Endothelial cell of umbilical vein (primary cell): ENCODE results near the gene LHFPL2. TPM values are rescaled to one million over a fixed set of nuclear protein-coding genes. Genes with fewer than 3 reads are reported as not detected.

Source experiments
- BruUV-seq: library from RNA; stranded (reverse); fragments of 400-500 nt; replicated peaks from 2 replicates; lab custom pipeline; 2021; lab: Mats Ljungman, UMichigan
- CTCF ChIA-PET: fragments of 300-600, 350-600 bp; sonication (Branson Sonifier 250); formaldehyde crosslinking; loops from one replicate; lab custom pipeline; 2021; ENCODE audit warnings: antibody characterized with exemption, inconsistent platforms; lab: Charles Lee
- POLR2A ChIA-PET: fragments of 300-600, 350-600 bp; sonication (Branson Sonifier 250); formaldehyde crosslinking; loops from one replicate; lab custom pipeline; 2021; ENCODE audit warnings: antibody characterized with exemption, inconsistent platforms; lab: Charles Lee
- DNase-seq: peaks from one replicate; pipeline ENCODE4 v3.0.0-alpha.2; 2011; ENCODE audit warnings: low read depth, low spot score
- FAIRE-seq: peaks from 2 replicates; lab custom pipeline; 2011; peaks lifted over from hg19 to GRCh38; lab: Jason Lieb, UNC
- H2AFZ ChIP-seq: 2 replicates; pipeline ENCODE4 v1.6.0; 2012; ENCODE audit warnings: low read depth, low read length, control low read depth, inconsistent platforms
- H3K27ac ChIP-seq: 2 replicates; pipeline ENCODE4 v1.5.1; 2011; ENCODE audit warnings: low read depth, mild to moderate bottlenecking, control low read depth, low read length, moderate library complexity; ENCODE audit not compliant: insufficient read depth
- H3K27me3 ChIP-seq, 2 experiments: 2 replicates each; pipeline versions ENCODE4 v1.6.0 to v1.6.1; 2011; ENCODE audit warnings: low read length in 2 of 2, mixed read lengths in 1 of 2; ENCODE audit not compliant: control insufficient read depth in 2 of 2, insufficient read depth in 2 of 2
- H3K36me3 ChIP-seq, 2 experiments: 2 replicates in 1 of 2; 3 replicates in 1 of 2; pipeline ENCODE4 v1.5.1; 2011; ENCODE audit warnings: low read length in 2 of 2, mild to moderate bottlenecking in 1 of 2, moderate library complexity in 1 of 2; ENCODE audit not compliant: control insufficient read depth in 2 of 2, insufficient read depth in 2 of 2; ENCODE audit errors: extremely low read depth in 1 of 2
- H3K4me1 ChIP-seq: 3 replicates; pipeline ENCODE4 v1.5.1; 2011; ENCODE audit warnings: mild to moderate bottlenecking, low read length; ENCODE audit not compliant: control insufficient read depth, insufficient read depth; ENCODE audit errors: extremely low read depth
- H3K4me2 ChIP-seq: 2 replicates; pipeline ENCODE4 v1.6.1; 2011; ENCODE audit warnings: low read length, control low read depth, mixed read lengths; ENCODE audit not compliant: insufficient read depth
- H3K4me3 ChIP-seq, 3 experiments: fragments of 200-600 bp in 1 of 3; sonication (generic), shearing (Covaris generic) in 1 of 3; replicated peaks in 1 of 3; 2 replicates each; pipeline ENCODE4 v1.5.1; 2011 to 2016; ENCODE audit warnings: control low read depth in 3 of 3, low read length in 3 of 3, mild to moderate bottlenecking in 2 of 3, inconsistent platforms in 1 of 3, low read depth in 1 of 3, moderate library complexity in 1 of 3; ENCODE audit not compliant: insufficient read depth in 1 of 3
- H3K79me2 ChIP-seq: 2 replicates; pipeline ENCODE4 v1.6.0; 2012; ENCODE audit warnings: low read length, inconsistent platforms; ENCODE audit not compliant: control insufficient read depth, insufficient read depth
- H3K9ac ChIP-seq: replicated peaks from 2 replicates; pipeline ENCODE3; 2011; ENCODE audit warnings: low read length, control low read depth; ENCODE audit not compliant: insufficient read depth; ENCODE audit errors: extremely low read depth
- H3K9me1 ChIP-seq: replicated peaks from 3 replicates; pipeline ENCODE4 v1.6.0; 2011; ENCODE audit warnings: mild to moderate bottlenecking, low read length; ENCODE audit not compliant: control insufficient read depth, insufficient read depth; ENCODE audit errors: extremely low read depth
- H3K9me3 ChIP-seq: replicated peaks from 2 replicates; pipeline ENCODE4 v1.5.1; 2012; ENCODE audit warnings: low read length, inconsistent platforms; ENCODE audit not compliant: control insufficient read depth, insufficient read depth
- H4K20me1 ChIP-seq: replicated peaks from 2 replicates; pipeline ENCODE3; 2011; ENCODE audit warnings: mild to moderate bottlenecking, low read length; ENCODE audit not compliant: control insufficient read depth, insufficient read depth; ENCODE audit errors: extremely low read depth
- CTCF ChIP-seq, 2 donors: IDR thresholded peaks; 1 replicate in 1 of 2; 2 replicates in 1 of 2; pipeline ENCODE4 v1.5.1; 2011; ENCODE audit warnings: low read length in 2 of 2, mild to moderate bottlenecking in 2 of 2, moderate library complexity in 2 of 2, control low read depth in 1 of 2, inconsistent platforms in 1 of 2, low read depth in 1 of 2; ENCODE audit not compliant: insufficient read depth in 1 of 2; ENCODE audit errors: extremely low read depth in 1 of 2
- EZH2 ChIP-seq: IDR thresholded peaks from 2 replicates; pipeline ENCODE4 v1.6.1; 2012; ENCODE audit warnings: borderline replicate concordance, low read depth, mild to moderate bottlenecking, moderate library complexity, low read length, inconsistent platforms; ENCODE audit not compliant: severe bottlenecking
- FOS ChIP-seq: IDR thresholded peaks from 2 replicates; pipeline ENCODE4 v1.6.1; 2011; ENCODE audit warnings: mild to moderate bottlenecking, low read length, moderate library complexity, borderline replicate concordance; ENCODE audit not compliant: insufficient read depth
- GATA2 ChIP-seq: IDR thresholded peaks from 2 replicates; pipeline ENCODE4 v1.7.0; 2011; ENCODE audit warnings: low read depth, mild to moderate bottlenecking, moderate library complexity, mixed read lengths, low read length; ENCODE audit not compliant: insufficient read length, insufficient read depth
- JUN ChIP-seq: IDR thresholded peaks from 2 replicates; pipeline ENCODE4 v1.6.1; 2011; ENCODE audit warnings: borderline replicate concordance, low read depth; ENCODE audit not compliant: insufficient read length, insufficient read depth
- MYC ChIP-seq: IDR thresholded peaks from one replicate; pipeline ENCODE4 v1.6.1; 2011; ENCODE audit warnings: mild to moderate bottlenecking, low read depth, low read length
- POLR2A ChIP-seq: IDR thresholded peaks from 2 replicates; pipeline ENCODE4 v1.6.1; 2012; ENCODE audit warnings: low read depth, mild to moderate bottlenecking, control low read depth, low read length
- POLR2AphosphoS5 ChIP-seq: IDR thresholded peaks from 2 replicates; pipeline ENCODE4 v1.6.1; 2012; ENCODE audit warnings: low read depth, mild to moderate bottlenecking, control low read depth, low read length, moderate library complexity; ENCODE audit not compliant: insufficient read depth
- dilution Hi-C: fragments of 300-500 bp; cut with MboI; formaldehyde crosslinking; loops from one replicate; pipeline ENCODE4 v1.15.0; 2019; ENCODE audit warnings: low sequenced_read_pairs; ENCODE audit not compliant: extremely low pct_ligation_motif_present
- intact Hi-C: fragments of 100-400 bp; cut with micrococcal nuclease; formaldehyde crosslinking; loops from one replicate; pipeline ENCODE4 v1.10.0; 2022
- polyA plus RNA-seq, 4 experiments: library from polyadenylated mRNA; depleted of rRNA in 3 of 4; stranded (reverse) in 3 of 4; unstranded in 1 of 4; fragments of >200 nt; gene quantifications; 2 replicates each; pipeline versions ENCODE4 v1.2.1 to v1.2.3, GENCODE V29; 2011 to 2012; ENCODE audit warnings: missing spikeins in 1 of 4
- total RNA-seq: library from RNA; stranded (reverse); gene quantifications from 2 replicates; pipeline ENCODE4 v1.2.3, GENCODE V29; 2021
- TF ChIP-seq, protein P1 (sequence below): IDR thresholded peaks from 2 replicates; pipeline ENCODE4 v1.6.1; 2011; ENCODE audit not compliant: insufficient read depth, insufficient read length

The LHFPL2 gene
- total and polyA plus RNA-seq, 2 donors (not counting 3 experiments of a cell fraction or from before 2014, with no cell fraction given), result 9.6 to 36.3 TPM

DNA sequence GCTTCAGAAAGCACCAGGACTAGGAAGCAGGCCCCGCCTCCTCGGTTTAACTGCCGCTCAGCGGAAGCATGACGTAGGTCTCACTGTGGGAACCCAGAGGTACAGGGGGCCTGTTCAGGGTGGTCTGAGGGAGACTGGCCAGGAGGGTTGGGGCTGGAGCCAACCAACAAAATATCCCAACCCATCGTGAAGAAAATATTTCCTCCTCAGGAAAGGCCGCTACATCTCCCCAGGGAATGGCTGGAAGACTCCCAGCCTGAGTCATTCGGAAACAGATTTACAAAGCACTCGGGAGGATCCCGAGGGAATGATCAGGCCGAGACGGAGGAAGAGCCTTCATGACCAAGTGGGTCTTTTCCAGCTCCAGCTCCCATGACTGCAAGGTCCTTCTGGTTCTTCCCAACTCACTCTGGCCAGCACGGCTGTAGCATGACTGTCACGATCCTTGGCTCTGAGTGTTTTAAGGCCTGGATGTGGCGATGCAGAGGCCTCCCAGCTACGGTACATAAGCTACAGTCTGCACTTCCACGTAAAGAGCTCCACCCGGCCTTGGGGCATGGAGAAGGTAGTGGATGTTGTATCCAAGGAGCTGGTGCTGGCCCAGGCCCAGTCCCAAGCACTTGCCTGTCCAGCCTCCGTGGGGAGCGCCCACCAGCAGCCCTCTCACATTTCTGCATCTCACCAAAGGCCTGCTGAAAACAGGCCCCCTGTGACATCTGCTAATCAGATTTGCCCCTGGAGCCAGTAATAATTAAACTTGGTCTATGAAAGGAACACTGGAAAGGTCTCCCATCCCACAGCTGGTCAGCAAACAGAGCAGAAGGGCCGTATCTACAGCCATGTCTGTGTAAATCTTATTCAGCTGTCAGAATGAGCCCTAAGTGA is 100.6 kb downstream of the LHFPL2 start:
- POLR2A ChIA-PET, result no interaction called here
- Histone ChIP-seq H3K9ac (no peak overlapping the region), H3K4me1 (no peaks in the 10 kb centered on the region), H4K20me1 (no peaks in the 10 kb centered on the region), H3K4me2 (no peak overlapping the region), H3K79me2 (no peaks in the 10 kb centered on the region), H3K9me1 (no peaks in the 10 kb centered on the region), H3K36me3 (peaks cover 0 to 5% of the 10 kb centered on the region in 2 experiments), H3K27me3 (no peaks in the 10 kb centered on the region), H3K9me3 (no peaks in the 10 kb centered on the region), H3K4me3 (no peak overlapping the region), H2AFZ (no peak overlapping the region), H3K27ac (no peak overlapping the region)
- TF ChIP-seq, protein P1, sequence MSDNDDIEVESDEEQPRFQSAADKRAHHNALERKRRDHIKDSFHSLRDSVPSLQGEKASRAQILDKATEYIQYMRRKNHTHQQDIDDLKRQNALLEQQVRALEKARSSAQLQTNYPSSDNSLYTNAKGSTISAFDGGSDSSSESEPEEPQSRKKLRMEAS, result no peak
- no peak for TF ChIP-seq POLR2AphosphoS5
- no peak for TF ChIP-seq CTCF (IDR thresholded peaks at IDR 0.05; ENCODE audit: extremely low read depth in 1 of 2, insufficient read depth in 1 of 2, low read depth in 1 of 2, low read length in 2 of 2)
- no peak for TF ChIP-seq MYC
- TF ChIP-seq GATA2, result no peak
- no peak for TF ChIP-seq FOS
- TF ChIP-seq JUN, result no peak
- TF ChIP-seq POLR2A, result no peak
- TF ChIP-seq EZH2, result no peak
- no peak for FAIRE-seq
- dilution Hi-C loops, result no loop called here
- DNase-seq, result no peak
- CTCF ChIA-PET, result interaction anchor here (0.6 to 1.5 kb wide), 3 partner anchors 14 to 352 kb away, joined by 3 read pairs; no protein-coding TSS in a partner anchor
- intact Hi-C loops, result no loop called here
- BruUV-seq, result no TSS peak
